HG03108 (cell line): ENCODE data around the gene PZP.
"Not testable (repeated sequence)": the region's sequence is repeated elsewhere in the genome, so short reads cannot be mapped to it uniquely, and the experiment has no call there.

ENCODE experiments used
- ATAC-seq: cut with Tn5 transposase; IDR thresholded peaks from one replicate; pipeline ENCODE4 v1.9.1; 2021; ENCODE audit warnings: moderate library complexity; ENCODE audit not compliant: unreplicated experiment

PZP gene

GRCh38 chr12:9208229-9208628, at the start of gene PZP:
TSS of gene PZP (minus strand) at chr12:9208395. CDS start at chr12:9208341, 54 bp downstream.
- no peak for ATAC-seq

- no peak for ATAC-seq
Measured at GRCh38 chr12:9256758-9257405, 48.7 kb upstream of the PZP start.

- no peak for ATAC-seq
Measured at GRCh38 chr12:9256341-9256740, 48.1 kb upstream of the PZP start.

- no peak for ATAC-seq
Measured at GRCh38 chr12:9255837-9256236, 47.6 kb upstream of the PZP start.

- ATAC-seq, result no peak
Measured at GRCh38 chr12:9253464-9253863, 45.3 kb upstream of the PZP start.

GRCh38 chr12:9252791-9253190, 44.6 kb upstream of the PZP start:
- not testable (repeated sequence) for ATAC-seq

- ATAC-seq, result no peak
Measured at GRCh38 chr12:9252256-9252655, 44.1 kb upstream of the PZP start.

GRCh38 chr12:9248435-9248834, 40.2 kb upstream of the PZP start:
- no peak for ATAC-seq

GRCh38 chr12:9244894-9245293, 36.7 kb upstream of the PZP start:
- ATAC-seq, result peak; percentile 76

- ATAC-seq, result no peak
Measured at GRCh38 chr12:9243999-9244649, 35.9 kb upstream of the PZP start.

GRCh38 chr12:9241301-9241700, 33.1 kb upstream of the PZP start:
- ATAC-seq, result no peak

- ATAC-seq, result no peak
Measured at GRCh38 chr12:9240776-9241175, 32.6 kb upstream of the PZP start.

- ATAC-seq, result not testable (repeated sequence)
Measured at GRCh38 chr12:9240004-9240635, 31.9 kb upstream of the PZP start.

- no peak for ATAC-seq
Measured at GRCh38 chr12:9237286-9237685, 29.1 kb upstream of the PZP start.

GRCh38 chr12:9235519-9235918, 27.3 kb upstream of the PZP start:
- no peak for ATAC-seq

- ATAC-seq, result no peak
Measured at GRCh38 chr12:9227950-9228349, 19.8 kb upstream of the PZP start.

- no peak for ATAC-seq
Measured at GRCh38 chr12:9223830-9224229, 15.6 kb upstream of the PZP start.

GRCh38 chr12:9221483-9221882, 13.3 kb upstream of the PZP start:
- ATAC-seq, result no peak

- not testable (repeated sequence) for ATAC-seq
Measured at GRCh38 chr12:9221011-9221410, 12.8 kb upstream of the PZP start.

GRCh38 chr12:9214534-9214933, 6.3 kb upstream of the PZP start:
- no peak for ATAC-seq

- no peak for ATAC-seq
Measured at GRCh38 chr12:9211687-9212086, 3.5 kb upstream of the PZP start.

- no peak for ATAC-seq
Measured at GRCh38 chr12:9204380-9204779, 3.8 kb downstream of the PZP start.
